Stomach (tissue), 9 donors: Measurements from ENCODE around the gene ZNF423. TPM values are rescaled to one million over a fixed set of nuclear protein-coding genes. Genes with fewer than 3 reads are reported as not detected.

Source experiments
- DNase-seq, 2 donors: peaks; one replicate each; pipeline versions ENCODE4 v3.0.0 to v3.0.0-alpha.2; 2013 to 2019
- H3K27ac ChIP-seq, 5 donors: fragments of 200-600 bp in 4 of 5; sonication (generic) in 4 of 5; one replicate each; pipeline ENCODE4 v1.5.1; 2013 to 2019; ENCODE audit warnings: mild to moderate bottlenecking in 1 of 5, moderate library complexity in 1 of 5
- H3K27me3 ChIP-seq, 3 donors: fragments of 200-600 bp; sonication (generic); one replicate each; pipeline ENCODE4 v1.5.1; 2017 to 2019; ENCODE audit warnings: mixed run types in 1 of 3
- H3K36me3 ChIP-seq, 4 donors: fragments of 200-600 bp; sonication (generic); 1 replicate in 3 of 4; 2 replicates in 1 of 4; pipeline ENCODE4 v1.5.1; 2016 to 2019
- H3K4me1 ChIP-seq, 4 donors: fragments of 200-600 bp; sonication (generic); one replicate each; pipeline ENCODE4 v1.5.1; 2016 to 2019
- H3K4me3 ChIP-seq, 4 donors: fragments of 200-600 bp; sonication (generic) in 3 of 4; one replicate each; pipeline ENCODE4 v1.5.1; 2016 to 2019; ENCODE audit warnings: mild to moderate bottlenecking in 1 of 4
- H3K9me3 ChIP-seq, 4 donors: fragments of 200-600 bp; sonication (generic); one replicate each; pipeline ENCODE4 v1.5.1; 2016 to 2019
- CTCF ChIP-seq, 7 experiments: fragments of 450-650 bp in 4 of 7; fragments of 200-600 bp in 3 of 7; sonication (generic) in 3 of 7; IDR thresholded peaks; one replicate each; pipeline ENCODE4 v1.5.1; 2016 to 2019; ENCODE audit warnings: antibody characterized with exemption in 7 of 7, control low read depth in 2 of 7, mild to moderate bottlenecking in 1 of 7
- EP300 ChIP-seq: sonication (generic); formaldehyde crosslinking; IDR thresholded peaks from one replicate; pipeline ENCODE4 v1.6.1; 2017; ENCODE audit warnings: antibody characterized with exemption
- POLR2A ChIP-seq, 4 donors: fragments of 450-650 bp; IDR thresholded peaks; one replicate each; pipeline ENCODE4 v1.6.1; 2016; ENCODE audit warnings: antibody characterized with exemption in 4 of 4, control low read depth in 2 of 4, mild to moderate bottlenecking in 1 of 4, moderate library complexity in 1 of 4
- POLR2AphosphoS5 ChIP-seq, 3 donors: sonication (generic); formaldehyde crosslinking; IDR thresholded peaks; one replicate each; pipeline ENCODE4 v1.6.1; 2016; ENCODE audit warnings: antibody characterized with exemption in 3 of 3
- WGBS, 5 donors: extraction: QIAGEN DNeasy Blood & Tissue Kit in 3 of 5; methylation state at CpG; one replicate each; pipeline versions ENCODE4 v1.1.5 to v1.1.7; 2013 to 2018; 5-methylcytosine and 5-hydroxymethylcytosine counted together
- intact Hi-C: fragments of 100-400 bp; cut with DNase I; formaldehyde crosslinking; loops from one replicate; pipeline ENCODE4 v1.15.1; 2023; ENCODE audit warnings: low total_unique reads
- polyA plus RNA-seq, 3 donors: library from polyadenylated mRNA; stranded (reverse); fragments of 200-250 nt; gene quantifications; one replicate each; pipeline ENCODE4 v1.2.3, GENCODE V29; 2013
- total RNA-seq, 5 donors: library from RNA; depleted of rRNA; stranded (reverse); fragments of >200 nt; gene quantifications; one replicate each; pipeline versions ENCODE4 v1.1.0 to v1.2.3, GENCODE V29; 2014 to 2016
- donor health status: healthy with polysubstance abuse.
- donor health status: Bipolar disorder and iron deficiency.
- donor health status: healthy.

The ZNF423 gene
- total and polyA plus RNA-seq, 8 donors = 0.29 to 3.5 (median 1.0) TPM

GRCh38 chr16:49693445-49693844 lies 162.5 kb downstream of the ZNF423 start:
- Histone ChIP-seq H3K27me3 (peaks cover 0 to 10% (median 0%) of the 10 kb centered on the region in 3 donors), H3K4me1 (peaks cover 0 to 4% (median 0%) of the 10 kb centered on the region in 4 donors), H3K36me3 (no peaks in the 10 kb centered on the region), H3K4me3 (no peak overlapping the region), H3K27ac (no peak overlapping the region), H3K9me3 (no peaks in the 10 kb centered on the region)
- intact Hi-C loops = no loop called here
- no peak for TF ChIP-seq POLR2AphosphoS5 (IDR thresholded peaks at IDR 0.05)
- TF ChIP-seq POLR2A (IDR thresholded peaks at IDR 0.05) = no peak
- no peak for TF ChIP-seq EP300
- TF ChIP-seq CTCF (IDR thresholded peaks at IDR 0.05) = no peak
- no peak for DNase-seq
- WGBS, 5 donors = 70 to 80% (median 75%) methylated on average over 5 of the region's 5 CpGs

GRCh38 chr16:49690778-49691177 lies 165.1 kb downstream of the ZNF423 start:
- no peaks in the 10 kb centered on the region for H3K36me3 ChIP-seq
- H3K27ac ChIP-seq = no peak overlapping the region
- H3K27me3 ChIP-seq = no peaks in the 10 kb centered on the region
- H3K9me3 ChIP-seq = no peaks in the 10 kb centered on the region
- intact Hi-C loops = no loop called here
- no peak for TF ChIP-seq POLR2A (IDR thresholded peaks at IDR 0.05)
- 76 to 94% (median 84%) methylated on average over 12 to 13 of the region's 13 CpGs for WGBS, 5 donors
- no peak for DNase-seq
- H3K4me3 ChIP-seq = no peak overlapping the region
- H3K4me1 ChIP-seq = no peaks in the 10 kb centered on the region

- Histone ChIP-seq H3K9me3 (no peaks in the 10 kb centered on the region), H3K36me3 (no peaks in the 10 kb centered on the region), H3K4me3 (no peak overlapping the region), H3K27ac (no peak overlapping the region), H3K27me3 (no peaks in the 10 kb centered on the region), H3K4me1 (no peaks in the 10 kb centered on the region)
- 79 to 87% (median 84%) methylated on average over 16 of the region's 16 CpGs for WGBS, 5 donors
- intact Hi-C loops = no loop called here
- no peak for DNase-seq
- TF ChIP-seq POLR2A (IDR thresholded peaks at IDR 0.05) = no peak
- TF ChIP-seq POLR2AphosphoS5 (IDR thresholded peaks at IDR 0.05) = no peak
- TF ChIP-seq EP300 = no peak
- TF ChIP-seq CTCF (IDR thresholded peaks at IDR 0.05) = no peak
Observed at GRCh38 chr16:49688036-49688697, 167.7 kb downstream of the ZNF423 start.

- no peak for DNase-seq
- no peaks in the 10 kb centered on the region for H3K9me3 ChIP-seq
- H3K27me3 ChIP-seq = no peaks in the 10 kb centered on the region
- H3K4me1 ChIP-seq = no peaks in the 10 kb centered on the region
- H3K36me3 ChIP-seq = no peaks in the 10 kb centered on the region
- H3K27ac ChIP-seq = no peak overlapping the region
- intact Hi-C loops = no loop called here
- WGBS, 5 donors = 72 to 81% (median 80%) methylated on average over 8 of the region's 8 CpGs
- no peak overlapping the region for H3K4me3 ChIP-seq
- TF ChIP-seq POLR2A (IDR thresholded peaks at IDR 0.05) (no peak), POLR2AphosphoS5 (IDR thresholded peaks at IDR 0.05) (no peak), EP300 (no peak), CTCF (IDR thresholded peaks at IDR 0.05) (no peak)
Observed at GRCh38 chr16:49687476-49688002, 168.4 kb downstream of the ZNF423 start.

- 84 to 91% (median 89%) methylated on average over 7 to 10 of the region's 10 CpGs for WGBS, 5 donors
- intact Hi-C loops = no loop called here
Observed at GRCh38 chr16:49684696-49685095, 171.2 kb downstream of the ZNF423 start.

More at GRCh38 chr16:49684696-49685095, 171.2 kb downstream of the ZNF423 start:
- Histone ChIP-seq H3K36me3 (no peaks in the 10 kb centered on the region), H3K4me3 (no peak overlapping the region), H3K4me1 (no peaks in the 10 kb centered on the region), H3K27ac (no peak overlapping the region), H3K27me3 (no peaks in the 10 kb centered on the region), H3K9me3 (peaks cover 0 to 12% (median 3%) of the 10 kb centered on the region in 4 donors)
- TF ChIP-seq POLR2A (IDR thresholded peaks at IDR 0.05) (no peak), EP300 (no peak), CTCF (IDR thresholded peaks at IDR 0.05) (no peak), POLR2AphosphoS5 (IDR thresholded peaks at IDR 0.05) (no peak)
- DNase-seq = no peak
